OCI-LY7 (cell line): ENCODE results near the gene CSTPP1. TPM values are rescaled to one million over a fixed set of nuclear protein-coding genes. Genes with fewer than 3 reads are reported as not detected.
"Not testable (repeated sequence)": the region's sequence is repeated elsewhere in the genome, so short reads cannot be mapped to it uniquely, and the experiment has no call there.

Source experiments
- BruUV-seq: library from RNA; stranded (reverse); fragments of 400-500 nt; replicated peaks from 2 replicates; lab custom pipeline; 2021; lab: Mats Ljungman, UMichigan
- CTCF ChIA-PET: fragments of 300-600 bp; sonication (Branson Sonifier 250); formaldehyde crosslinking; loops from one replicate; lab custom pipeline; 2022; ENCODE audit warnings: antibody characterized with exemption; ENCODE audit not compliant: unreplicated experiment; lab: Charles Lee
- POLR2A ChIA-PET: fragments of 300-600 bp; sonication (Branson Sonifier 250); formaldehyde crosslinking; loops from one replicate; lab custom pipeline; 2022; ENCODE audit warnings: antibody characterized with exemption; lab: Charles Lee
- DNase-seq: peaks from one replicate; pipeline ENCODE4 v3.0.0-alpha.2; 2015; ENCODE audit warnings: low spot score
- H2AFZ ChIP-seq: fragments of 200-600 bp; sonication (generic), shearing (Covaris generic); 2 replicates; pipeline ENCODE4 v1.6.1; 2014; ENCODE audit warnings: mild to moderate bottlenecking, antibody characterized with exemption, low read length, moderate library complexity
- H3K27ac ChIP-seq: fragments of 200-600 bp; sonication (generic); 2 replicates; pipeline ENCODE4 v1.5.1; 2014; ENCODE audit warnings: mixed run types, low read depth, mild to moderate bottlenecking, moderate library complexity, low read length, inconsistent platforms; ENCODE audit not compliant: poor library complexity, severe bottlenecking
- H3K36me3 ChIP-seq: fragments of 200-600 bp; sonication (generic); 2 replicates; pipeline ENCODE4 v1.6.1; 2014; ENCODE audit warnings: mild to moderate bottlenecking, antibody characterized with exemption, low read length, moderate library complexity, mixed read lengths; ENCODE audit not compliant: insufficient read depth
- H3K4me1 ChIP-seq: fragments of 200-600 bp; sonication (generic); 2 replicates; pipeline ENCODE4 v1.5.1; 2014; ENCODE audit warnings: mild to moderate bottlenecking, low read length; ENCODE audit not compliant: insufficient read depth, poor library complexity, severe bottlenecking
- H3K4me2 ChIP-seq: fragments of 200-600 bp; sonication (generic); 2 replicates; pipeline ENCODE4 v1.6.1; 2014; ENCODE audit warnings: mild to moderate bottlenecking, low read length
- H3K4me3 ChIP-seq: fragments of 200-600 bp; sonication (generic); 2 replicates; pipeline ENCODE4 v1.5.1; 2014; ENCODE audit warnings: mild to moderate bottlenecking, low read depth, low read length; ENCODE audit not compliant: poor library complexity, severe bottlenecking
- H3K79me2 ChIP-seq: fragments of 200-600 bp; sonication (generic); 2 replicates; pipeline ENCODE4 v1.6.1; 2016; ENCODE audit warnings: low read depth, mild to moderate bottlenecking, low read length, moderate library complexity, mixed read lengths; ENCODE audit not compliant: insufficient read depth
- H3K9me2 ChIP-seq: fragments of 200-600 bp; sonication (generic); 2 replicates; pipeline ENCODE4 v1.6.1; 2016; ENCODE audit warnings: mild to moderate bottlenecking, low read length, mixed read lengths; ENCODE audit not compliant: insufficient read depth
- H3K9me3 ChIP-seq: fragments of 200-600 bp; sonication (generic); 2 replicates; pipeline ENCODE4 v1.6.1; 2014; ENCODE audit warnings: mild to moderate bottlenecking, mixed run types, low read length, mixed read lengths
- H4K20me1 ChIP-seq: fragments of 200-600 bp; sonication (generic); 2 replicates; pipeline ENCODE4 v1.6.1; 2014; ENCODE audit warnings: mild to moderate bottlenecking, antibody characterized with exemption, low read length, moderate library complexity, mixed read lengths; ENCODE audit not compliant: insufficient read depth
- EZH2phosphoT487 ChIP-seq: fragments of 200-600 bp; sonication (generic); IDR thresholded peaks from 2 replicates; pipeline ENCODE4 v1.6.1; 2018; ENCODE audit warnings: low read depth, borderline replicate concordance, mild to moderate bottlenecking, mixed run types, antibody characterized with exemption, low read length, moderate library complexity, mixed read lengths
- intact Hi-C: fragments of 100-400 bp; cut with micrococcal nuclease; formaldehyde crosslinking; loops from one replicate; pipeline ENCODE4 v1.10.0; 2022; ENCODE audit not compliant: unreplicated experiment
- total RNA-seq, 2 experiments: library from RNA; depleted of rRNA in 1 of 2; stranded (reverse); fragments of >200 nt in 1 of 2; shearing (Covaris generic) in 1 of 2; gene quantifications; 2 replicates each; pipeline ENCODE4 v1.2.3, GENCODE V29; 2014 to 2022
- TF ChIP-seq, protein P1 (sequence below): fragments of 200-600 bp; sonication (generic); conservative IDR thresholded peaks from 2 replicates; pipeline ENCODE4 v1.5.1; 2014; ENCODE audit warnings: mild to moderate bottlenecking, antibody characterized with exemption, low read length, moderate library complexity, mixed read lengths

Gene CSTPP1
- total RNA-seq, 2 experiments from 2014 or later: 39.6 to 43.1 TPM

GRCh38 chr11:47192111-47192510 is 255.6 kb downstream of the CSTPP1 start:
- Histone ChIP-seq H3K9me3 (no peaks in the 10 kb centered on the region), H3K9me2 (no peaks in the 10 kb centered on the region), H3K4me1 (peaks cover under 1% of the 10 kb centered on the region), H3K36me3 (no peaks in the 10 kb centered on the region), H3K27ac (no peak overlapping the region), H2AFZ (no peak overlapping the region), H4K20me1 (no peaks in the 10 kb centered on the region), H3K79me2 (no peaks in the 10 kb centered on the region), H3K4me3 (no peak overlapping the region), H3K4me2 (no peak overlapping the region)
- ChIA-PET CTCF (no interaction called here), POLR2A (interaction anchor here (0.5 kb wide), 1 partner anchor 205 kb away, joined by 3 read pairs; no protein-coding TSS in a partner anchor)
- no TSS peak for BruUV-seq
- intact Hi-C loops: no loop called here
- DNase-seq: no peak
- no peak for TF ChIP-seq EZH2phosphoT487
- TF ChIP-seq, protein P1, sequence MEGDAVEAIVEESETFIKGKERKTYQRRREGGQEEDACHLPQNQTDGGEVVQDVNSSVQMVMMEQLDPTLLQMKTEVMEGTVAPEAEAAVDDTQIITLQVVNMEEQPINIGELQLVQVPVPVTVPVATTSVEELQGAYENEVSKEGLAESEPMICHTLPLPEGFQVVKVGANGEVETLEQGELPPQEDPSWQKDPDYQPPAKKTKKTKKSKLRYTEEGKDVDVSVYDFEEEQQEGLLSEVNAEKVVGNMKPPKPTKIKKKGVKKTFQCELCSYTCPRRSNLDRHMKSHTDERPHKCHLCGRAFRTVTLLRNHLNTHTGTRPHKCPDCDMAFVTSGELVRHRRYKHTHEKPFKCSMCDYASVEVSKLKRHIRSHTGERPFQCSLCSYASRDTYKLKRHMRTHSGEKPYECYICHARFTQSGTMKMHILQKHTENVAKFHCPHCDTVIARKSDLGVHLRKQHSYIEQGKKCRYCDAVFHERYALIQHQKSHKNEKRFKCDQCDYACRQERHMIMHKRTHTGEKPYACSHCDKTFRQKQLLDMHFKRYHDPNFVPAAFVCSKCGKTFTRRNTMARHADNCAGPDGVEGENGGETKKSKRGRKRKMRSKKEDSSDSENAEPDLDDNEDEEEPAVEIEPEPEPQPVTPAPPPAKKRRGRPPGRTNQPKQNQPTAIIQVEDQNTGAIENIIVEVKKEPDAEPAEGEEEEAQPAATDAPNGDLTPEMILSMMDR: no peak

DNA sequence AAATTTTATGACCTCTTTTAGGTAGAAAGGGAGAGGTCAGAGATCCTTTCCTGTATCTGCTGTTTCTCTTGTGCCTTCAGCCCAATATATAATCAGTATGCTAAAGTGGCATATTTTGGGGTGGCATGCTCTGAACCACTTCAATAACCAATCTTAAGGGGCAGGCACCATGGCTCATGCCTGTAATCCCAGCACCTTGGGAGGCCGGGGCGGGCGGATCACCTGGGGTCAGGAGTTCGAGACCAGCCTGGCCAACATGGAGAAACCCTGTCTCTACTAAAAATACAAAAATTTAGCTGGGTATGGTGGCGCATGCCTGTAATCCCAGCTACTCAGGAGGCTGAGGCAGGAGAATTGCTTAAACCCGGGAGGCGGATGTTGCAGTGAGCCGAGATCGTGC is 261.6 kb downstream of the CSTPP1 start:
- H3K4me3 ChIP-seq, H2AFZ ChIP-seq, H3K4me2 ChIP-seq, H4K20me1 ChIP-seq, H3K36me3 ChIP-seq, CTCF ChIA-PET, H3K9me2 ChIP-seq, BruUV-seq, POLR2A ChIA-PET, H3K27ac ChIP-seq, H3K9me3 ChIP-seq, H3K79me2 ChIP-seq, intact Hi-C loops, DNase-seq, H3K4me1 ChIP-seq: not testable (repeated sequence)

DNA sequence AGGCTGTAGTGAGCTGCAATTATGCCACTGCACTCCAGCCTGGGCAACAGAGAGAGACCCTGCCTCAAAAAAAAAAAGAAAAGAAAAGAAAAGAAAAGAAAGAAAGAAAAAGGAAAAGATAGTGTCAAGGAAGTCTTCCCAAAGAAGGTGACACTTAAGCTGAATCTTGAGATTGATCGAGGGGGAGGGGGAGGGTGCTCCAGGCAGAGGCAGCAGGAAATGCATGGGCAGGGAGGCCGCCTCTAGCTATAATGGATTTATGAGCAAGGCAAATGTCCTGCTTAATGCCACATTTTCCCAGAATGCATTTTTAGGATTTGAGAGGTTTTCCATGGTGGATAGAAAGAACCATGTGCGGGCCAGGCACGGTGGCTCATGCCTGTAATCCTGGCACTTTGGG is 264.5 kb downstream of the CSTPP1 start:
- Histone ChIP-seq H4K20me1 (no peaks in the 10 kb centered on the region), H3K9me2 (no peaks in the 10 kb centered on the region), H3K36me3 (no peaks in the 10 kb centered on the region), H3K4me2 (no peak overlapping the region), H3K4me3 (no peak overlapping the region), H3K4me1 (no peaks in the 10 kb centered on the region), H3K9me3 (no peaks in the 10 kb centered on the region), H3K27ac (no peak overlapping the region), H3K79me2 (no peaks in the 10 kb centered on the region), H2AFZ (no peak overlapping the region)
- no peak for TF ChIP-seq EZH2phosphoT487
- TF ChIP-seq, protein P1: no peak
- no TSS peak for BruUV-seq
- ChIA-PET CTCF (no interaction called here), POLR2A (interaction anchor here (0.7 kb wide), 1 partner anchor 14 kb away, joined by 5 read pairs; the partner anchor contains the start of gene DDB2)
- no peak for DNase-seq
- intact Hi-C loops: no loop called here
